B cell (primary cell): ENCODE measurements around the gene FAM184B.

ENCODE experiments used
- CTCF ChIP-seq: fragments of 200-600 bp; IDR thresholded peaks from one replicate; pipeline ENCODE4 v1.8.0; 2022; ENCODE audit warnings: antibody characterized with exemption, mild to moderate bottlenecking
- EZH2 ChIP-seq: IDR thresholded peaks from 2 replicates; pipeline ENCODE4 v1.6.1; 2012; ENCODE audit warnings: borderline replicate concordance, low read depth, mild to moderate bottlenecking, moderate library complexity, low read length; ENCODE audit not compliant: insufficient read depth, poor library complexity, severe bottlenecking

GRCh38 chr4:17657849-17658248 is 123.6 kb downstream of the FAM184B start:
- TF ChIP-seq CTCF (no peak), EZH2 (no peak)
